Activated naive CD8-positive, alpha-beta T cell treated with anti-CD3 and anti-CD28 coated beads, Interleukin-2, amount 10 ng/mL, durations not matched to agents 7 days and 5 days (primary cell): ENCODE results near the gene CLVS2. TPM values are rescaled to one million over a fixed set of nuclear protein-coding genes. Genes with fewer than 3 reads are reported as not detected.

ENCODE experiments used
- ATAC-seq: fragments of 150-1000 bp; cut with Tn5 transposase; one replicate; pipeline ENCODE4 v1.10.0; 2021; ENCODE audit warnings: low read depth, moderate library complexity
- POLR2A ChIA-PET: fragments of 350-600 bp; sonication (Branson Sonifier 250); formaldehyde crosslinking; loops from one replicate; lab custom pipeline; 2021; ENCODE audit warnings: antibody characterized with exemption; lab: Charles Lee
- DNase-seq: peaks from one replicate; pipeline ENCODE4 v3.0.0; 2021
- H3K27ac Mint-ChIP-seq: one replicate; pipeline ENCODE4 v1.8.0; 2022; ENCODE audit warnings: mild to moderate bottlenecking, mixed read lengths
- H3K27me3 Mint-ChIP-seq: one replicate; pipeline ENCODE4 v1.8.0; 2022; ENCODE audit warnings: mild to moderate bottlenecking, moderate library complexity, mixed read lengths
- H3K36me3 Mint-ChIP-seq: one replicate; pipeline ENCODE4 v1.8.0; 2021; ENCODE audit warnings: mild to moderate bottlenecking, mixed read lengths
- H3K4me1 Mint-ChIP-seq: one replicate; pipeline ENCODE4 v1.8.0; 2021; ENCODE audit warnings: mixed read lengths
- H3K4me3 Mint-ChIP-seq: one replicate; pipeline ENCODE4 v1.8.0; 2022; ENCODE audit warnings: mild to moderate bottlenecking, moderate library complexity, mixed read lengths
- H3K9me3 Mint-ChIP-seq: one replicate; pipeline ENCODE4 v1.8.0; 2021; ENCODE audit warnings: mixed read lengths
- total RNA-seq, 2 experiments: library from RNA; stranded (reverse); gene quantifications; one replicate each; pipeline ENCODE4 v1.2.3, GENCODE V29; 2021

The CLVS2 gene, protein sequence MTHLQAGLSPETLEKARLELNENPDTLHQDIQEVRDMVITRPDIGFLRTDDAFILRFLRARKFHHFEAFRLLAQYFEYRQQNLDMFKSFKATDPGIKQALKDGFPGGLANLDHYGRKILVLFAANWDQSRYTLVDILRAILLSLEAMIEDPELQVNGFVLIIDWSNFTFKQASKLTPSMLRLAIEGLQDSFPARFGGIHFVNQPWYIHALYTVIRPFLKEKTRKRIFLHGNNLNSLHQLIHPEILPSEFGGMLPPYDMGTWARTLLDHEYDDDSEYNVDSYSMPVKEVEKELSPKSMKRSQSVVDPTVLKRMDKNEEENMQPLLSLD
- not detected for total RNA-seq

- peak; percentile 25 for DNase-seq
- H3K27me3 Mint-ChIP-seq, result peaks cover 41% of the 10 kb centered on the region
- POLR2A ChIA-PET, result no interaction called here
- no peaks in the 10 kb centered on the region for H3K36me3 Mint-ChIP-seq
- no peaks in the 10 kb centered on the region for H3K9me3 Mint-ChIP-seq
- no peak for ATAC-seq
- H3K4me3 Mint-ChIP-seq, result no peak within 1 kb of the TSS
- no peaks in the 10 kb centered on the region for H3K4me1 Mint-ChIP-seq
- no peak within 1 kb of the TSS for H3K27ac Mint-ChIP-seq
Measured at GRCh38 chr6:122995921-122996793, at the start of gene CLVS2. Gene CLVS2 (plus strand): TSS chr6:122996235. CDS start chr6:122997778, 1,543 bp downstream.

DNA sequence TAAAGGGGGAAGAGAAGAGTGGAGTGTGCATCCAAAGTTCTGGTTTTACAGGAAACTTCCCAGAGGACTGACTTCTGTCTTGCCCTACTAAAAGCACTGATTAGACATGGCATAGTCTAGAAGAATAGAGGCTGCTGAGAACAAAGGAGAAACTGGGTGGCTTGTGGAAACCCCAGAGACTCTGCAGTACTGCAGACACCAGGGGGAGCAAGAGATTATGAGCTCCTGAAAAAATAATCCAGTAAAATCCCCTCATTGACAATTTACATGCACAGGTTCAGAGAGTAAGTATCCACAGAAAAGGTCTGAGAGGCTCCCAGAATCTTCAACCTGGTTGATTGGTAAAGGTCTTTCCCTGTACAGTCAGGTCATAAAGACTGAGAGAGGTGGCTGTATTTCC lies 48.7 kb upstream of the CLVS2 start:
- ATAC-seq (no peak), DNase-seq (no peak)
- Mint-ChIP-seq H3K4me1 (no peaks in the 10 kb centered on the region), H3K9me3 (peaks cover under 1% of the 10 kb centered on the region), H3K27me3 (no peaks in the 10 kb centered on the region), H3K36me3 (no peaks in the 10 kb centered on the region), H3K4me3 (no peak overlapping the region), H3K27ac (no peak overlapping the region)
- POLR2A ChIA-PET, result no interaction called here

- Mint-ChIP-seq H3K4me3 (no peak overlapping the region), H3K9me3 (peaks cover 9% of the 10 kb centered on the region), H3K4me1 (no peaks in the 10 kb centered on the region), H3K36me3 (no peaks in the 10 kb centered on the region), H3K27ac (no peak overlapping the region), H3K27me3 (no peaks in the 10 kb centered on the region)
- POLR2A ChIA-PET, result no interaction called here
- DNase-seq (no peak), ATAC-seq (no peak)
Measured at GRCh38 chr6:122953766-122954165, 42.3 kb upstream of the CLVS2 start.

GRCh38 chr6:122956376-122956775 lies 39.7 kb upstream of the CLVS2 start:
- Mint-ChIP-seq H3K27me3 (no peaks in the 10 kb centered on the region), H3K4me1 (no peaks in the 10 kb centered on the region), H3K9me3 (peaks cover 12% of the 10 kb centered on the region), H3K4me3 (no peak overlapping the region), H3K36me3 (no peaks in the 10 kb centered on the region), H3K27ac (no peak overlapping the region)
- ATAC-seq (no peak), DNase-seq (no peak)
- POLR2A ChIA-PET, result no interaction called here

DNA sequence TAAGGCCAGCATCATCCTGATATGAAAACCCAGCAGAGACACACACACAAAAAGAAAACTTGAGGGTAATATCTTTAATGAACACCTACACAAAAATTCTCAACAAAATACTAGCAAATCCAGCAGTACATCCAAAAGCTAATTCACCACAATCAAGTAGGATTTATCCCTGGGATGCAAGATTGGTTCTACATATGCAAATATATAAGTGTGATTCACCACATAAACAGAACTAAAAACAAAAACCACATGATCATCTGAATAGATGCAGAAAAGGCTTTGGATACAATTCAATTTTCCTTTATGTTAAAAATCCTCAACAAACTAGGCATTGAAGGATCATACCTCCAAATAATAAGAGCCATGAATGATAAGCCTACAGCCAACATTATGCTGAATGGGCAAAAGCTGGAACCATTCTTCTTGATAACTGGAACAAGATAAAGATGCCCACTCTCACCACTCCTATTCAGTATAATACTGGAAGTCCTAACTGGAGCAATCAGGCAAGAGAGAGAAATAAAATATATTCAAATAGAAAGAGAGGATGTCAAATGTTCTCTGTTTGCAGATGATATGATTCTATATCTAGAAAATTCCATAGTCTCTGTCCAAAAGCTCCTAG lies 33.9 kb upstream of the CLVS2 start:
- no peaks in the 10 kb centered on the region for H3K36me3 Mint-ChIP-seq
- no peaks in the 10 kb centered on the region for H3K4me1 Mint-ChIP-seq
- POLR2A ChIA-PET, result no interaction called here
- no peaks in the 10 kb centered on the region for H3K27me3 Mint-ChIP-seq
- DNase-seq (no peak), ATAC-seq (no peak)
- peaks cover 6% of the 10 kb centered on the region for H3K9me3 Mint-ChIP-seq
- H3K27ac Mint-ChIP-seq, result no peak overlapping the region
- H3K4me3 Mint-ChIP-seq, result no peak overlapping the region

- Mint-ChIP-seq H3K27me3 (no peaks in the 10 kb centered on the region), H3K36me3 (no peaks in the 10 kb centered on the region), H3K4me3 (no peak overlapping the region), H3K9me3 (no peaks in the 10 kb centered on the region), H3K4me1 (no peaks in the 10 kb centered on the region), H3K27ac (no peak overlapping the region)
- ATAC-seq, result no peak
- no peak for DNase-seq
- POLR2A ChIA-PET, result no interaction called here
Measured at GRCh38 chr6:122969999-122970533, 26.0 kb upstream of the CLVS2 start.

DNA sequence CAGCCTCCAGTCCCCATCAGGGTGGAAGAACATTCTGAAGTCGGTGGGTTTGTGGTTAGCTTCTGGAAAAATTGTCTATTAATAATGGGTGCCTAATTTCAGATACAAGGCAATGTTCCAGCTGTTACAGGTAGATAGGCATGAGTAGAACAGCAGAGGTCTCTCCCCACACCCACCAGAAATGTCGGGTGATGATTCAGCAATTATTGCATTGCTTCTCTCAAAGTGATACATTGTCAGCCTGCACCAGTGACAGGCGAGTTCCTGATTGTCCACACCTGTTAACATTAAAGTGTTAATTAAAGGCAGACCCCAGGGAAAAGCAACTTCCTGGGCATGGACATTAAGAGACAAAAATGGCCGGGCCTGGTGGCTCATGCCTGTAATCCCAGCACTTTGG lies 18.9 kb upstream of the CLVS2 start:
- DNase-seq, result no peak
- POLR2A ChIA-PET, result no interaction called here
- ATAC-seq, result no peak
- Mint-ChIP-seq H3K36me3 (no peaks in the 10 kb centered on the region), H3K4me1 (no peaks in the 10 kb centered on the region), H3K27ac (no peak overlapping the region), H3K4me3 (no peak overlapping the region), H3K27me3 (no peaks in the 10 kb centered on the region), H3K9me3 (no peaks in the 10 kb centered on the region)

DNA sequence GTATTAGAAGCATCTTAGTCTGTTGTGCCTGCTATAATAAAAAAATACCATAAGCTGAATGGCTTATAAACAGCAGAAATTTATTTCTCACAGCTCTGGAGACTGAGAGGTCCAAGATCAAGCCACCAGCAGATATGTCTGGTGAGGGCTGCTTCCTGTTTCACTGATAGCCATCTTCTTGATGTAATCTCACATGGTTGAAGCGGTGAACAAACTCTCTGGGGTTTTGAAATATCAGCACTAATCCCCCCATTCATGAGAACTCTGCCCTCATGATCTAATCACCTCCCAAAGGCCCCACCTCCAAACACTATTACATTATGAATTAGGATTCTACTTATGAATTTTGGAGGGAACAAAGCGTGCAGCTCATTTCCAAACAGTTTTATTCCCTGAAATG lies 11.6 kb upstream of the CLVS2 start:
- ATAC-seq, result no peak
- DNase-seq, result no peak
- H3K36me3 Mint-ChIP-seq, result no peaks in the 10 kb centered on the region

GRCh38 chr6:122994256-122994655 lies 1.8 kb upstream of the CLVS2 start:
- H3K9me3 Mint-ChIP-seq, result no peaks in the 10 kb centered on the region
- POLR2A ChIA-PET, result no interaction called here
- ATAC-seq (no peak), DNase-seq (no peak)
- no peak overlapping the region for H3K4me3 Mint-ChIP-seq
- no peaks in the 10 kb centered on the region for H3K36me3 Mint-ChIP-seq
- H3K27me3 Mint-ChIP-seq, result peaks cover 41% of the 10 kb centered on the region
- no peak overlapping the region for H3K27ac Mint-ChIP-seq
- H3K4me1 Mint-ChIP-seq, result no peaks in the 10 kb centered on the region

More for the DNA sequence above, 11.6 kb upstream of the CLVS2 start:
- POLR2A ChIA-PET, result no interaction called here
- H3K4me1 Mint-ChIP-seq, result no peaks in the 10 kb centered on the region
- H3K27ac Mint-ChIP-seq, result no peak overlapping the region
- peaks cover 5% of the 10 kb centered on the region for H3K9me3 Mint-ChIP-seq
- H3K4me3 Mint-ChIP-seq, result no peak overlapping the region
- H3K27me3 Mint-ChIP-seq, result no peaks in the 10 kb centered on the region

DNA sequence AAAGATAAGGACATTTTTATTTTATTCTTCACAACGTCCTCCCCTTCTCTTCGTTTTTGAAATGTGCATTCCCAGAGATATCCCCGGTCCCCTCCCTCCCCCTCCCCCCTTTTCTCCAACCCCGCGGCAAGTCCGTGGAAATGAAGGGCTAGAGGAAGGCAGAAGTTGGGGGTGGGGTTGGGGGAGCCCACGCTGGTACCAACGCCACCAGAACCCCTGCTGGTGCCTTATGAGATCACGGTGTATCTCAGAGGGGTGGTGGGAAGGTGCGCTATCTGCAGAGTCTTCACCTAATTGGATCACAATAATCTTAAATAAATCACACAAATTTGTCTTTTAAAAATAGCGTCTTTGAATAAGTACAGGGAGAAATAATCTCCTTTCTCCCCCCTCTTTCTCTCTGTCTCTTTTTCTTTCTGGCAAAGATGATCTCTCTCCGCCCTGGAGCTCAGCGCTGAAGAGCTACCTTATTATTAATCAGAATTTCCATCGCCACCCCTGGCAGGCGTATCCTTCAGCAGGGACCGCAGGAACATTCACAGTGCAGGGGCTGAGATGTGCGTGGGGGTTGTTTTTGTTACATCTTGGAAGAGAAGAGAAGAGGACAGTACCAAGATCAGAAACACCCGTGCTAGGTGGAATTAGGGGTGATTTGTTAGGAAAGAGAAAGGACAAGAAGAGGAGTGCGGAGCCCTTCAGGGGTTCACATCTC lies 915 bp downstream of the CLVS2 start:
- Mint-ChIP-seq H3K9me3 (no peaks in the 10 kb centered on the region), H3K36me3 (no peaks in the 10 kb centered on the region), H3K27ac (no peak overlapping the region), H3K4me3 (no peak overlapping the region), H3K27me3 (peaks cover 41% of the 10 kb centered on the region), H3K4me1 (no peaks in the 10 kb centered on the region)
- DNase-seq (no peak), ATAC-seq (no peak)
- POLR2A ChIA-PET, result no interaction called here

DNA sequence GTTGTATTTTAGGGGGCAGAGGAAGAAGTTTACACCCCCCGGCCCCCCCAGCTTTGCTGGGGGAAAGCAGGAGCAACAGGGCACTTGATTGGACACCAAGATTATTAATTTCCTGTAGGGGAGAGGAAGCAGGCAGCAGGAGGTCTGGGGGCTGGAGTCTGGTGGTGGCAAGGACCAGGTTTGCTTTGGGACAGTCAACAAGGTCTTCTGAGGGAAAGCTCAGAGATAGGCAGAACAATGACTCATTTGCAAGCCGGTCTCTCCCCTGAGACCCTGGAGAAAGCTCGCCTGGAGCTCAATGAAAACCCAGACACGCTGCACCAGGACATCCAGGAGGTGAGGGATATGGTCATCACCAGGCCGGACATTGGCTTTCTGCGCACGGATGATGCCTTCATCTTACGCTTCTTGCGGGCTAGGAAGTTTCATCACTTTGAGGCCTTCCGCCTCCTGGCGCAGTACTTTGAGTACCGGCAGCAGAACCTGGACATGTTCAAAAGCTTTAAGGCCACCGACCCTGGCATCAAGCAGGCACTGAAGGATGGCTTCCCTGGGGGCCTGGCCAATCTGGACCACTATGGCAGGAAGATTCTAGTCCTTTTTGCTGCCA lies 1.6 kb downstream of the CLVS2 start:
- no peaks in the 10 kb centered on the region for H3K4me1 Mint-ChIP-seq
- H3K36me3 Mint-ChIP-seq, result no peaks in the 10 kb centered on the region
- no peaks in the 10 kb centered on the region for H3K9me3 Mint-ChIP-seq
- DNase-seq, result no peak
- no peak overlapping the region for H3K27ac Mint-ChIP-seq
- H3K27me3 Mint-ChIP-seq, result peaks cover 37% of the 10 kb centered on the region
- ATAC-seq, result no peak
- POLR2A ChIA-PET, result no interaction called here
- no peak overlapping the region for H3K4me3 Mint-ChIP-seq

GRCh38 chr6:122998403-122998975 lies 2.5 kb downstream of the CLVS2 start:
- Mint-ChIP-seq H3K9me3 (no peaks in the 10 kb centered on the region), H3K4me3 (no peak overlapping the region), H3K27ac (no peak overlapping the region), H3K27me3 (peaks cover 37% of the 10 kb centered on the region), H3K36me3 (no peaks in the 10 kb centered on the region), H3K4me1 (no peaks in the 10 kb centered on the region)
- no peak for ATAC-seq
- no peak for DNase-seq
- POLR2A ChIA-PET, result no interaction called here
